B cell (primary cell): Measurements from ENCODE around the gene PAX4.

Source experiments
- CTCF ChIP-seq: fragments of 200-600 bp; IDR thresholded peaks from one replicate; pipeline ENCODE4 v1.8.0; 2022; ENCODE audit warnings: antibody characterized with exemption, mild to moderate bottlenecking
- EZH2 ChIP-seq: IDR thresholded peaks from 2 replicates; pipeline ENCODE4 v1.6.1; 2012; ENCODE audit warnings: borderline replicate concordance, low read depth, mild to moderate bottlenecking, moderate library complexity, low read length; ENCODE audit not compliant: insufficient read depth, poor library complexity, severe bottlenecking

DNA sequence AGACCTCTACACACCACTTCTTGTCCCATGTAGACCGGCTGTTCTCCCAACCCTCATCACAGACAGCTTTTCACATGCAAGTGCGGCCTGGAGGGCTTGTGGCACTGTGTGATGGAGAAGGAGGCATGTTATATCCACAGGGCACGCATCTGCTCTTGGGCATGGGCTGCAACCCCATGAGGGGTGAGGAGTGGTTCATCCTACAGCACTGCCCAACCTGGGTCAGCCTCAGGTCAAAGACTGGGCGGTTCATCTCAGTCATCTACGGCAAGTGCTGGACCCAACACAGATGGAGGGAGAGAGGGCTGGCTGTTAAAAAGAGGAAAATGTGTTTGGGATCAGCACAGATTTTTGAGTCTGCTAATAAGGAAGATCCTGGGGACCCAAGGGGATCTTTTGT, 22.2 kb downstream of the PAX4 start:
- TF ChIP-seq CTCF (no peak), EZH2 (no peak)
